HG02588 (cell line): ENCODE data around the gene MTA2.
A peak's percentile ranks its signal among the peaks of the same experiment; 100 is the strongest.
"Not testable (repeated sequence)": the region's sequence is repeated elsewhere in the genome, so short reads cannot be mapped to it uniquely, and the experiment has no call there.

Experiments used
- ATAC-seq: cut with Tn5 transposase; IDR thresholded peaks from one replicate; pipeline ENCODE4 v1.9.1; 2021; ENCODE audit warnings: mild to moderate bottlenecking, moderate library complexity; ENCODE audit not compliant: unreplicated experiment

Gene MTA2

GRCh38 chr11:62593434-62594044 is 8.1 kb downstream of the MTA2 start:
- no peak for ATAC-seq

GRCh38 chr11:62592989-62593421 is 8.7 kb downstream of the MTA2 start:
- no peak for ATAC-seq

- no peak for ATAC-seq
These were observed 9.4 kb downstream of the MTA2 start for GRCh38 chr11:62592146-62592815.

GRCh38 chr11:62591448-62592145 is 10.1 kb downstream of the MTA2 start, which contains the start of gene TUT1:
TUT1 (minus strand) TSS chr11:62591523; CDS start chr11:62591485, 38 bp downstream.
- ATAC-seq = peak; percentile 82

- no peak for ATAC-seq
These were observed 12.6 kb downstream of the MTA2 start for GRCh38 chr11:62588966-62589637.

- not testable (repeated sequence) for ATAC-seq
These were observed 16.3 kb downstream of the MTA2 start for GRCh38 chr11:62585356-62585755.

- not testable (repeated sequence) for ATAC-seq
These were observed 19.9 kb downstream of the MTA2 start for GRCh38 chr11:62581735-62582134.

- ATAC-seq = no peak
These were observed 20.5 kb downstream of the MTA2 start for GRCh38 chr11:62580959-62581715.

GRCh38 chr11:62579252-62579651 is 22.4 kb downstream of the MTA2 start:
- no peak for ATAC-seq

- no peak for ATAC-seq
These were observed 23.1 kb downstream of the MTA2 start for GRCh38 chr11:62578541-62578940.

- no peak for ATAC-seq
These were observed 24.5 kb downstream of the MTA2 start for GRCh38 chr11:62577046-62577714.

GRCh38 chr11:62575837-62576236 is 25.8 kb downstream of the MTA2 start:
- no peak for ATAC-seq

GRCh38 chr11:62575156-62575555 is 26.5 kb downstream of the MTA2 start:
- no peak for ATAC-seq

GRCh38 chr11:62574363-62575071 is 27.1 kb downstream of the MTA2 start:
- peak; percentile 14 for ATAC-seq

- ATAC-seq = peak; percentile 83
These were observed 27.9 kb downstream of the MTA2 start, which contains the start of gene EEF1G for GRCh38 chr11:62573592-62574362. EEF1G (minus strand) TSS chr11:62573891; CDS start chr11:62573842, 49 bp downstream.

- ATAC-seq = no peak
These were observed 28.6 kb downstream of the MTA2 start for GRCh38 chr11:62573006-62573591.

GRCh38 chr11:62572431-62572830 is 29.2 kb downstream of the MTA2 start:
- ATAC-seq = no peak

GRCh38 chr11:62571493-62571892 is 30.2 kb downstream of the MTA2 start:
- not testable (repeated sequence) for ATAC-seq
